Prostate gland (tissue), 2 donors: ENCODE data around the gene ZNF768. TPM values are rescaled to one million over a fixed set of nuclear protein-coding genes. Genes with fewer than 3 reads are reported as not detected.

Source experiments
- DNase-seq: peaks from one replicate; pipeline ENCODE4 v3.0.0-alpha.2; 2019; ENCODE audit warnings: low spot score
- H3K27ac ChIP-seq, 2 donors: fragments of 200-600 bp; sonication (generic); 2 replicates each; pipeline ENCODE4 v1.5.1; 2017 to 2019
- H3K27me3 ChIP-seq: fragments of 200-600 bp; sonication (generic); replicated peaks from 2 replicates; pipeline ENCODE4 v1.5.1; 2019; ENCODE audit not compliant: insufficient read depth
- H3K36me3 ChIP-seq, 2 donors: fragments of 200-600 bp; sonication (generic); 1 replicate in 1 of 2; 2 replicates in 1 of 2; pipeline versions ENCODE4 v1.5.1 to v1.8.1; 2017 to 2019
- H3K4me1 ChIP-seq: fragments of 200-600 bp; sonication (generic); replicated peaks from 2 replicates; pipeline ENCODE4 v1.5.1; 2019
- H3K4me3 ChIP-seq, 2 donors: fragments of 200-600 bp; sonication (generic); 2 replicates each; pipeline ENCODE4 v1.5.1; 2017 to 2019
- H3K9me3 ChIP-seq: fragments of 200-600 bp; sonication (generic); 2 replicates; pipeline ENCODE4 v1.5.1; 2017
- POLR2A ChIP-seq: fragments of 450-650 bp; IDR thresholded peaks from one replicate; pipeline ENCODE4 v1.6.1; 2016; ENCODE audit warnings: antibody characterized with exemption, mild to moderate bottlenecking
- POLR2AphosphoS5 ChIP-seq: sonication (generic); formaldehyde crosslinking; IDR thresholded peaks from one replicate; pipeline ENCODE4 v1.6.1; 2017; ENCODE audit warnings: antibody characterized with exemption
- WGBS: methylation state at CpG from one replicate; pipeline ENCODE4 v1.1.5; 2018; 5-methylcytosine and 5-hydroxymethylcytosine counted together
- intact Hi-C: fragments of 100-400 bp; cut with DNase I; formaldehyde crosslinking; loops from one replicate; pipeline ENCODE4 v1.14.2; 2022
- total RNA-seq, 2 donors: library from RNA; depleted of rRNA; stranded (reverse); fragments of >200 nt; gene quantifications; one replicate each; pipeline ENCODE4 v1.1.0, GENCODE V29; 2016
- TF ChIP-seq, protein P1 (sequence below), 4 experiments: fragments of 200-600 bp in 2 of 4; fragments of 450-650 bp in 2 of 4; sonication (generic) in 2 of 4; IDR thresholded peaks; 1 replicate in 3 of 4; 2 replicates in 1 of 4; pipeline ENCODE4 v1.5.1; 2016 to 2019; ENCODE audit warnings: antibody characterized with exemption in 4 of 4, mild to moderate bottlenecking in 2 of 4, moderate library complexity in 2 of 4

Gene ZNF768
- total RNA-seq, 2 donors from 2014 or later = 46.5 to 61.1 TPM

DNA sequence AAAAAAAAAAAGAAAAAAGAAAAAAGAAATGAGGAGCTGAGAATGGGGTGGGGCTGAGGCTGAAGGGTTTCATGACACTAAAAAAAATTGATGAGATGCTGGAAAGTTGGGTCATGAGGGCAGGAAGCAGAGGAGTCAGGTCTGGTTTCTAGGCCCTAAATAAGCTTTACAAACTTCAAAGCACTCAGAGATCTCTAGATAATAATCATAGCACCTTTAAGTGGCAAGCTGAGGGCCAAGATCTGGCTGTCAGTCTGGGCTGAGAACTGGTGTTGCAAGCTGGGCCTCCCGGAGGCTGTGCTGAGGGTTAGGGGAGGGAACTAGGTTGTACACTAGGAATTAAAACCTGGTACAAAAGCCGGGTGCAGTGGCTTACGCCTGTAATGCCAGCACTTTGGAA lies 25.4 kb upstream of the ZNF768 start:
- H3K4me3 ChIP-seq = no peak overlapping the region
- intact Hi-C loops = no loop called here
- no peaks in the 10 kb centered on the region for H3K9me3 ChIP-seq
- H3K27ac ChIP-seq = no peak overlapping the region
- H3K27me3 ChIP-seq = no peaks in the 10 kb centered on the region
- WGBS = 40% methylated on average over 3 of the region's 3 CpGs
- peaks cover 0 to 9% of the 10 kb centered on the region in 2 donors for H3K36me3 ChIP-seq
- no peaks in the 10 kb centered on the region for H3K4me1 ChIP-seq
- TF ChIP-seq POLR2AphosphoS5 = no peak
- TF ChIP-seq, protein P1, sequence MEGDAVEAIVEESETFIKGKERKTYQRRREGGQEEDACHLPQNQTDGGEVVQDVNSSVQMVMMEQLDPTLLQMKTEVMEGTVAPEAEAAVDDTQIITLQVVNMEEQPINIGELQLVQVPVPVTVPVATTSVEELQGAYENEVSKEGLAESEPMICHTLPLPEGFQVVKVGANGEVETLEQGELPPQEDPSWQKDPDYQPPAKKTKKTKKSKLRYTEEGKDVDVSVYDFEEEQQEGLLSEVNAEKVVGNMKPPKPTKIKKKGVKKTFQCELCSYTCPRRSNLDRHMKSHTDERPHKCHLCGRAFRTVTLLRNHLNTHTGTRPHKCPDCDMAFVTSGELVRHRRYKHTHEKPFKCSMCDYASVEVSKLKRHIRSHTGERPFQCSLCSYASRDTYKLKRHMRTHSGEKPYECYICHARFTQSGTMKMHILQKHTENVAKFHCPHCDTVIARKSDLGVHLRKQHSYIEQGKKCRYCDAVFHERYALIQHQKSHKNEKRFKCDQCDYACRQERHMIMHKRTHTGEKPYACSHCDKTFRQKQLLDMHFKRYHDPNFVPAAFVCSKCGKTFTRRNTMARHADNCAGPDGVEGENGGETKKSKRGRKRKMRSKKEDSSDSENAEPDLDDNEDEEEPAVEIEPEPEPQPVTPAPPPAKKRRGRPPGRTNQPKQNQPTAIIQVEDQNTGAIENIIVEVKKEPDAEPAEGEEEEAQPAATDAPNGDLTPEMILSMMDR (IDR thresholded peaks at IDR 0.05) = no peak
- TF ChIP-seq POLR2A = no peak
- no peak for DNase-seq

DNA sequence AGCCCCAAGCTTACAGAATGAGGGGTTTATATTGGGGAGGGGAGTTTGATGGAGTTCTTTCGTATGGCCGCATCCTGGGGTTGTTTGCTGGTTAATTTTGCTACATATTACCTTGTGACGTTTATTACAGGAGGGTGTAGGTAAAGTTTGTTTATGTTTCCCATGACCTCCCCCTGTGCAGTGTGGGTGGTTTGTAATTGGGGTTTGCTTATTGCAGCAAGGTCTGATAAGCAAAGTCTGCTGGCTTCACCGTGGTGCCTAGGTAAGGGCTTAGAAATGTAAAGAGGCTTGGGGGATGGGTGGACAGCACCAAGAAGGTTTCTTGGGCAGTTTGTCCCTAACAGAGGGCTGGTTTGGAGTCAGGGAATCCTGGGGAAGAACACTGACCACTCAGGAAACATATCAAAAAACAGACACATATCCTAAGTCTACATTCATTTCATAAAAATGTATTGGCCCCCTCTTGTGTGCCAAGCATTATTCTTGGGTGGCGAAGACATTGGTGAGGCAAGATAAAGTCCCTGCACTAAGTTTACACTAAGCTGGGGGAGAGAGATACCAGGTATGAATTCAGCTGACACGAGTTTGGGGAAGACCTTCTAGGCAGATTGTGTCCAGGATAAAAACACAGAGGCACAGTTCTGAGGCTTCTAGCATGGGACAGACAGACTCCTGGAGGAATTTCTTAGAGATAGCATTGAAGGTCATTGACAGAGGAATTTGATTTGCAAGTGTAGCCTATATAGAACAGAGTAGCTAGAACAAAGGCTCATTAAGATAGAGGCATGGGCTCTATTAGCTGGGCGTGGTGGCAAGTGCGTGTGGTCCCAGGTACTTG lies 22.3 kb upstream of the ZNF768 start:
- no peaks in the 10 kb centered on the region for H3K27me3 ChIP-seq
- no peak overlapping the region for H3K27ac ChIP-seq
- no peaks in the 10 kb centered on the region for H3K4me1 ChIP-seq
- no peaks in the 10 kb centered on the region for H3K9me3 ChIP-seq
- intact Hi-C loops = no loop called here
- H3K4me3 ChIP-seq = no peak overlapping the region
- no peaks in the 10 kb centered on the region for H3K36me3 ChIP-seq
- WGBS = 70% methylated on average over 8 of the region's 8 CpGs
- TF ChIP-seq, protein P1 (IDR thresholded peaks at IDR 0.05) = no peak
- TF ChIP-seq POLR2AphosphoS5 = no peak
- no peak for TF ChIP-seq POLR2A
- no peak for DNase-seq

DNA sequence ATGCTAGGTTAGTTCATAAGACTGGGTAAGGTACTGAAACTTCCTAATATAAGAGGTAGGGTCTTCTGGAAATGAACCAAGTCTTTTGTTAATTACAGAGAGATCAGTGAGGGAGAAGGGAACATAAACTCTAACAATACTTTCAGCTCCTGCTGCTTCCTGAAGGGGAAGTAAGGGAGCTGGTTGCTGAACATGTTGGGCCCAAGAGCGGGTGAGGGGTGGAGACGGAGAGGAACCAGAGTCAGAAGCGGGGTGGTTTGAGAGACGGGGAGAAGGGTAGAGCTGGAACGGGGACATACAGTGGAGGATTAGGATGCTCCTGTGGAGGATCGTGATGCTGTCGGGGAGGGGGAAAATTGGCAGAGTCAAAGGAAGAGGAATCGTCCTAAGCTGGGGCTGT lies 19.7 kb upstream of the ZNF768 start:
- WGBS = 81% methylated on average over 8 of the region's 8 CpGs
- intact Hi-C loops = no loop called here

DNA sequence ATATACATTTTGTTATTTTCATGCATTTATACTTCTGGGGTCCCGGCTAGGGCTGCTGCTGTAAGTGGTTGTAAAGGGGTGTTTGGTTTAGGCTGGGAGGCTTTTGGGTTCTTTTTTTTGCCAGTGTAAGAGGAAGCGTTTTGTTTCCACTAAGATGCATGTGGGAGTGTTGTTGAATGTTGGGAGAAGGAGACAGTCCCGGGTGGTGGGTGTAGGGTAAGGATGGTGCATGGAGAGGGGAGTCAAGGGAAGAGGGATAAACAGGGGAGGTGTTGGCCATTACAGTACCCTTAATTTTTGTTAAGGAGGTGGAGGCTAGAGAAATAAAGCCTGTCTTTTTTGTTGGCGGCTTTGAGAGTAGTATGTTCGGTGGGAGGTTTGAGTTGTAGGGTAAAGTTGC lies 16.7 kb upstream of the ZNF768 start:
- no peak for DNase-seq
- intact Hi-C loops = no loop called here
- Histone ChIP-seq H3K27me3 (no peaks in the 10 kb centered on the region), H3K27ac (no peak overlapping the region), H3K36me3 (no peaks in the 10 kb centered on the region), H3K4me3 (no peak overlapping the region), H3K4me1 (no peaks in the 10 kb centered on the region), H3K9me3 (no peaks in the 10 kb centered on the region)
- 80% methylated on average over 5 of the region's 5 CpGs for WGBS
- TF ChIP-seq, protein P1 (IDR thresholded peaks at IDR 0.05) = no peak
- TF ChIP-seq POLR2A (no peak), POLR2AphosphoS5 (no peak)

More for the DNA sequence above, 19.7 kb upstream of the ZNF768 start:
- TF ChIP-seq POLR2AphosphoS5 = no peak
- TF ChIP-seq, protein P1 (IDR thresholded peaks at IDR 0.05) = no peak
- TF ChIP-seq POLR2A = no peak
- no peak overlapping the region for H3K27ac ChIP-seq
- H3K36me3 ChIP-seq = no peaks in the 10 kb centered on the region
- no peaks in the 10 kb centered on the region for H3K9me3 ChIP-seq
- no peaks in the 10 kb centered on the region for H3K4me1 ChIP-seq
- no peak overlapping the region for H3K4me3 ChIP-seq
- DNase-seq = no peak
- no peaks in the 10 kb centered on the region for H3K27me3 ChIP-seq
